ENCODE data around the gene NEDD4L.

The NEDD4L gene

GRCh38 chr18:58093311-58093803 lies 49.3 kb downstream of the NEDD4L start:
- DNase-seq = no peak
- Histone ChIP-seq H3K27ac (no peak overlapping the region), H3K4me3 (ENCODE audit: low read depth, low read length) (no peak overlapping the region)

GRCh38 chr18:58095222-58095621 lies 51.2 kb downstream of the NEDD4L start:
- Histone ChIP-seq H3K27me3 (ENCODE audit: insufficient read depth, low read depth, severe bottlenecking) (no peaks in the 10 kb centered on the region), H3K27ac (0 out of 2 replicates have a peak overlapping the region, but pooled peaks have one; percentile 15), H3K9me3 (ENCODE audit: severe bottlenecking) (no peaks in the 10 kb centered on the region), H3K4me3 (ENCODE audit: low read depth, low read length) (no peak overlapping the region), H3K36me3 (peaks cover 5% of the 10 kb centered on the region; the same call in 1 of the 2 replicates)
- 0 out of 2 replicates have a peak, but pooled peaks have one; percentile 2 for TF ChIP-seq CTCF (IDR thresholded peaks at IDR 0.05; ENCODE audit: low read depth, low read length)
- DNase-seq = peak; percentile 79

More at GRCh38 chr18:58093311-58093803, 49.3 kb downstream of the NEDD4L start:
- no peak for TF ChIP-seq CTCF (IDR thresholded peaks at IDR 0.05; ENCODE audit: low read depth, low read length)
- Histone ChIP-seq H3K27me3 (ENCODE audit: insufficient read depth, low read depth, severe bottlenecking) (no peaks in the 10 kb centered on the region), H3K9me3 (ENCODE audit: severe bottlenecking) (no peaks in the 10 kb centered on the region), H3K36me3 (peaks cover 5% of the 10 kb centered on the region)

- peaks cover 5% of the 10 kb centered on the region; the same call in 1 of the 2 replicates for H3K36me3 ChIP-seq
- no peak for TF ChIP-seq CTCF (IDR thresholded peaks at IDR 0.05; ENCODE audit: low read depth, low read length)
- H3K27me3 ChIP-seq (ENCODE audit: insufficient read depth, low read depth, severe bottlenecking) = no peaks in the 10 kb centered on the region
- H3K9me3 ChIP-seq (ENCODE audit: severe bottlenecking) = no peaks in the 10 kb centered on the region
- DNase-seq = no peak
- no peak overlapping the region for H3K27ac ChIP-seq
- H3K4me3 ChIP-seq (ENCODE audit: low read depth, low read length) = no peak overlapping the region
These were observed 51.6 kb downstream of the NEDD4L start for GRCh38 chr18:58095655-58096054.

- H3K9me3 ChIP-seq (ENCODE audit: severe bottlenecking) = no peaks in the 10 kb centered on the region
- no peak for TF ChIP-seq CTCF (IDR thresholded peaks at IDR 0.05; ENCODE audit: low read depth, low read length)
- no peak for DNase-seq
- H3K4me3 ChIP-seq (ENCODE audit: low read depth, low read length) = no peak overlapping the region
- H3K27ac ChIP-seq = no peak overlapping the region
- H3K36me3 ChIP-seq = peaks cover 5% of the 10 kb centered on the region; the same call in 1 of the 2 replicates
- no peaks in the 10 kb centered on the region for H3K27me3 ChIP-seq (ENCODE audit: insufficient read depth, low read depth, severe bottlenecking)
These were observed 52.6 kb downstream of the NEDD4L start for GRCh38 chr18:58096658-58097057.

- no peak overlapping the region for H3K4me3 ChIP-seq (ENCODE audit: low read depth, low read length)
- TF ChIP-seq CTCF (IDR thresholded peaks at IDR 0.05; ENCODE audit: low read depth, low read length) = no peak
- no peaks in the 10 kb centered on the region for H3K27me3 ChIP-seq (ENCODE audit: insufficient read depth, low read depth, severe bottlenecking)
- H3K36me3 ChIP-seq = peaks cover 5% of the 10 kb centered on the region; the same call in 1 of the 2 replicates
- no peaks in the 10 kb centered on the region for H3K9me3 ChIP-seq (ENCODE audit: severe bottlenecking)
- no peak for DNase-seq
- H3K27ac ChIP-seq = no peak overlapping the region
These were observed 53.3 kb downstream of the NEDD4L start for GRCh38 chr18:58097121-58097906.

Measured in WERI-Rb-1 (cell line).